Right hindlimb (tissue), 1 donor: ENCODE data around the gene DNM3.

Source experiments
- DNase-seq: peaks from one replicate; pipeline ENCODE4 v3.0.0-alpha.2; 2018

The DNM3 gene

DNA sequence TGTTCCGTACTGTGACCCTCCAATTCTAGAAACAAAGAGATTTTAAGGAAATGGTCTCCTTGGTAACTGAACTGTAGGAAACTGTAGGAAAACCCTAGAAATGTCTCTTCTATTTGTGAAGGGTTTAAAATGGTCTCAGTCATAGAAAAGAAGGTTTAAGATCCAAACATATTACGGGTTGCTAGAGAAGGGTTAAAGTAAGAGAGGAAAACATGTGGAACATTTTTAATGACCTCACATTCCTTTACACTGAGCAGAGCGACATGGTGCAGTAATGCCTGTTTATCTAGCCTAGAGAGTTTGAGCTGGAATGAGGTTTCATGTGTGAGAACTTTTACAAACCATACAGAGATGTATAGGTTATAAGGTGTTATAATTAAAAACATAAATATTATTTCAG lies 542.2 kb downstream of the DNM3 start:
- DNase-seq = no peak

DNA sequence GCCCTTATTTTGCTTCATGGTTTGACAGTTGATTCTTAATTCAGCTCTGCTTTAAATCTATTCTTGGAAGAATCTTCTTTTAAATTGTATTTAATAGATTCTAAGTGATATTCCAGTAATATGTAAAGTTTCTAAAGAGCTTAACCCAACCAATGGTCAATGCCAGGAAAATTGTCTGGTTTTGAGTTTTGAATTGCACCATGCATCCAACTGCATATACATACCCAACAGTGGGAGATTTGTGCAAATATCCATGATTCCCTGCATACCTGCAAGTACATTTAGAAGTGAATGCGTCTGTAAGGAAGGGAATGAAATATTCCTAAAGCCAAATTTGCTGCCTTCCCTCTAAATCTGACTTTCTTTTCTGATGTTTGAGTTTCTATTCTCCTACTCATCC lies 543.4 kb downstream of the DNM3 start:
- no peak for DNase-seq

DNA sequence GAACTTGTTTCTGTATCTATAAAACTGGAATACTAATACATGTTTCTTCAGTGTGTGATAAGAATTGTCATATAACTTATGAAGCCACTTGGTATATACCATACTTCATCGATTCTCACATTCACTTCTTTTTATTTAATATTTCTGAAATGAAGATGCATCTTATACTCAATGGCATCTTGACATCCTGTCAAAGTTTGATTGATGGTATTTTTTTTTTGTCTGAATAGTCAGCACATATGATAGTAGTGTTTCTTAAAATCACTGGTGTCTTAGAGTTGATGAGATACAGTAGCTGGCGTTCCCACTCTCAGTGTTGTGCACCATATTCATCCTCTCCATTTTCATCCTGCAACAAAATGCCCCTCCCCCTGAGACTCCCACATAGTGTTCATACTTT lies 544.7 kb downstream of the DNM3 start:
- no peak for DNase-seq

DNA sequence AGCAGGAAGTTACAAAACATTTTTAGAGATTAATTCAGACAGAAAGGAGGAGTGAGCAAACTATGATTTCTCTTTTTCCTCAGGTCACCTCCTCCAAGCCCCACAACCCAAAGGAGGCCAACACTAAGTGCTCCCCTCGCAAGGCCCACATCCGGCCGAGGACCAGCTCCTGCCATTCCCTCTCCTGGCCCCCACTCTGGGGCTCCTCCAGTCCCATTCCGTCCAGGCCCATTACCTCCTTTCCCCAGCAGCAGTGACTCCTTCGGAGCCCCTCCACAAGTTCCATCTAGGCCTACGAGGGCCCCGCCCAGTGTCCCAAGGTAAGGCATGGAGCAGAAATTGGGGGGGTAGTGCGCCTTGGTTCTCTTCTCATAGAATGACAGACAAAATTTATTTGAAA lies 547.2 kb downstream of the DNM3 start:
- DNase-seq = no peak

DNA sequence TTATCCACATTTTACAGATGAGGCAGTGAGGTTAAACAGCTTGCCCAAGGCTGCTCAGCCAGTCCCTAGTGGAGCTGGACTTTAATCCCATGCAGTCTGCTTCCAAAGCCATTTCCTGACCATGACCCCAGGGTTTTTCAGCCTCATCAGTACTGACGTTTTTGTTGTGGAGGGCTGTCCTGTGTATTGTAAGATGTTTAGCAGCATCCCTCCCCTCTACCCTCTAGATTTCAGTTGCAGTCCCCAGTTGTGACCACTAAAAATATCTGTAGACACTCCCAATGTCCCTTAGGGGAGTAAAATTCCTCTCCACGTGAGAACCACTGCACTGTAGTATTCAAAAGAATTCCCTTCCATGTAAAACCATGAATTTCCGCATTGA lies 549.0 kb downstream of the DNM3 start:
- DNase-seq = no peak

DNA sequence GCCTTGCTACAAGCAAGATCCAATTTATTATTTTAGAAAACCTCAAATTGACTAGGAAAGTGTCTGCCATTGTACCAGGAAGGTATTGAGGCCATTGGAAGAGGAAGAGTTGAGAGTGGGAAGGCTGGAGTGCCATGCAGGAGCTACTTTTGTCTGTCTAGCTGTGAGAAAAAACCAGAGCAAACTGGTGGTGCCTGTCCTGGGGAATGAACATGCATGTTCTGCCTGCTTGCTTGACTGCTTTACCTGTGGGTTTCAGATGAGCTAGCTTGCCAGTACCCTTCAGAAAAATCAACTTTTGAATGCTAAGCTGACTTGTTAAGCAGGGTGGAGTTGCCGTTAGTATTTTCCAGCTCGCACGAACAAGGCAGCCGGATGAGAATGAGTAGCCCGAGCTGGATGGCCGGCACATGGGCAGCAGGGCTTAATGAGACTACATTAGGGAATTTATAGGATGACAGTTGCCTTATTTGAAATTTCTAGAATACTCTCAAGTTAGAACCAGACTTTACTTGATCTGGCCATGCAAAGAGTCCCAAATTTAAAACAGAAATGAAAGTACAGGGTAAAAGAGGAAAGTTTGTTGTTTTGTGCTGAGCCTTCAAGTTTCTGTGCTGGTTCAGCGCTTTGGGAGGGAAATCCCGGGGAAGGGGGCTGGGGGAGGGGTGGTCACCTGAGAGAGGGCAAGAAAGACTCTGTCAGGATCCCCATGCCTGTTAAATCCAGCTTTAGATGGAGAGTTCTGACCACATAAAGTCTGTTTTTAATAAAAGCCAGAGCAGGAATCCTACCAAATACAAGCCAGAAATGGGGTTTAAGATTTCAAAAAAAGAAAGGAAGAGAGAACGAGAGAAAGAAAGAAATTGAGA lies 549.6 kb downstream of the DNM3 start:
- no peak for DNase-seq

DNA sequence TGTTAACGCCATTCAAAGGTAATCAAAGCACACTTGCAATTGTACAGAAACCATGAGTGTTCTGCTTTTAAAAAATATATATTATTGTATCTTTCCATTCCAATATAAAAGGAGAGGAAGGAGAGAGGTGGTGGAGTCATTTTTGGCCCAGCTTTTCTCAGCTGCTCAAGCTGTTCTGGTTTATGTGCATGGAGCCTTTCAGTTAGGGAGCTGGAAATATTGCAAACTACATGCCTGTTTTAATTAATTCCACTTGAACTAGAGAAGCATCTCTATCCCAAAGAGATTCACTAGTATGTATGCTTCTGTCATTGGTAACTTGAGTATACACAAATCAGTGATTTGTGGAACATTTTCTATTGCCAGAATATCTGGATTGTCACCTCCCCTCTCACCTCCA lies 550.7 kb downstream of the DNM3 start:
- DNase-seq = no peak

DNA sequence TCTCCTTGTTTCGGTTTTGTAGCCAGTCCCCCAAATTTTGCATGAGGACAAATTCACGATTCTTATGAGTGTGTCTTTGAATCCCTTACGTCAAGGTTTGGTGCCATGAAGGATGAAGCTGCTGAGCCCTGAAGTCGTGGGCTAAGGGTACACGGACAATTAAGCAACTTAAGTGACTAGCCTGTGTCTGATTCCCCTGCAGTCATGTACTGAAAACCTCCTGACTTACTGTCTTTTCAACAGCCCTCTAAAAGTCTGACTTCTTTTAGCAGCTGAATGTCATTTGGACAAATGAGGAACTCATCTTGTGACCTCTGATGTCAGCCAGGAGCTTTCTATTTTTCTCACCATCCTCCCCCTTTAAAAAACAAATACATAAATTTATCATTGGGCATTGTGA lies 552.1 kb downstream of the DNM3 start:
- no peak for DNase-seq

DNA sequence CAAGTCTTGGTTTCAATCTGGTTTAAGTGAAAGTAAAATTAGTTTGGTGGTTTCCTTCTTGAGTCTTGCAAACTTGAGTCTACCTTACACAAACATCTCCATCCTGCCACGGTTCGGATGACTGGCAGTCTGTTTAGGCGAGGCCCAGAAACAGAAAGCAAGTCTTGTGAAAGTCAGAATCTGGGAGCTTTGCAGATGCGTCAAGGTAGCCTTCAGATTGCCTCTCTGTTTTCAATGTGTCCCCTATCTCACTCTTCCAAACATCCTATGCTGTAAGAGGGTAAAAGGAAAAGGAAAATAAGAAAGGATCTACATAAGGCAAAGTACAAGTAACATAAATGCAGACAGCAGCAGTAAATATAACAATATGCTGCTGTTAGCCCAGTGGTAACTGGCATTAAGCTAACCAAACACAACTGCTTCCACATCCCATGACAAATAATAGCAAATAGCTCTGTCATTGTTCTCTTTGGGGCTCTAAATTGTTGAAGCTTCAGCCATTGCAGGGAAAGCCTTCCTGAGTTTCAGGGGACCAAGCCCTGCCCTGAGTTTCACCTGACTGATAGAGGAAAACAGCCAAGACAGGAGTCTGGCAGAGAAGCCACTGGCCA lies 552.9 kb downstream of the DNM3 start:
- peak; percentile 21 for DNase-seq

DNA sequence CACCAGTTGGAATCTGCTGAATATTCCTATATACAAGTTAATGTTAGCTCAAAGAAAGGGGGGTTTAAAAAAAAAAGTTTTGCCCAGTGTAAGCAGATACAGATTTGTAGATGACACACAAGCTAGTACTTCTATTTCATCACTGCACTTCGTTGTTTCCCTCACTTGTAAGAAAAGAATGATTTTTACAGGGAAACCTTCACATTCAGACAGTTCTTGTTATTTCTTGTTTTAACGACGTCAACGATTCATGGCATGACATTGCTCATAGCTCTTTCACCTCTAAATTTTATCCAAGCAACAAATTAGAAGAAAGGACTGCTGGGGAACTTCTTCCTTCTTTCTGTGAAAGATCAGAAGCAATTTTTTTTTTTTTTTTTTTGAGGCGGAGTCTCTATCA lies 553.5 kb downstream of the DNM3 start:
- DNase-seq = no peak

DNA sequence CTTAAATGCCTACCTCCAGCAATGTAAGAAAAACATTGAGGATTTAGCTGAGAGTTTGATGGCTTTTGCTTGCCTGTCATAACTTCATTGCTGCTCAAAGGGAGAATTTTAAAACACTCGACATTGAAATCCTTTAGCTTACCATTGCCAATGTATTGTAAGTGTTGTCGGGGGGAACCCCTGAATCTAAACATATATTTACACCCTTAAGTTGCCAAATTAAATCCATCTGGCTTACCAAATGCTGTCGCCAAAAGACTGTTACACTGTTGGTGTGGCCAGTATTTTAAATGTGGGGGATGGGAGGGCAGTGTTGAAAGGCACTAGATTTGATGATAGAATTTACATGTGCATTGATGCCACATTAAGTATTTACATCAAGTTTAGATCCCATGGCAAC lies 554.3 kb downstream of the DNM3 start:
- DNase-seq = no peak

DNA sequence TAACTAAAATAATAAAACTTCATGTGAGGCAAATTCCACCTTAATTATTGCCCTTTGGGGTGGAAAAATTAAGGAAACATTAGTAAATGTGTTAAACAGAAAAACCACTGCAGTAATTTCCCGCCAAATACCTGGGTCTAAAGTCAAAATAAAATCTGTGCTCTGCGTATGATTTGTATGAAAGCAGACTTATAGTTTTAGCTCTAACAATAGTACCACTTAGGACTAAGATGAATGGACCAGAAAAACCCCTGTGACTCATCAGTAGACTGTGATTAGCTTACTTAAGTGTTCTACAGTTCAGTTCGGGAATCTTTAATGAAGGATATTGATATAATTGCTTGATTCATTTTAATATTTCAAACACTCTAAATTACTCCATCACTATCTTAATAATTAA lies 555.9 kb downstream of the DNM3 start:
- no peak for DNase-seq

DNA sequence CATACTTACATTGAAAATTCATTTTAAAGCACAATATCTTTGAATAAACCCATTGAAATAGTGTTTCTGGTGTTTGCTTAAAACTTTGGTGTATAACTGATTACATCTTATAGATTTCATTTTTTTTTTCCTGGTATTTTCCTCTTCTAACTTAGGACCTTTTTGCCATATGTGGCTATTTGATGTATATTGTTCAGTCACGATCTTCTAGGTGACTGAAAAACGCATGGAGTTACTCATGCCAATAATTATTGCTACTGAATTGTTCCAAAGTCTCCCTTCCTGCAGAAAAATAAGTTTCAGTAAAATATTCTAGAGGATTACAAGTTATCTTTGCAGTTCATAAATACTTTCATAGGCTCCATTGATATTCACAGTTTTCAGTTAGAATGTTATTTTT lies 556.3 kb downstream of the DNM3 start:
- DNase-seq = no peak

DNA sequence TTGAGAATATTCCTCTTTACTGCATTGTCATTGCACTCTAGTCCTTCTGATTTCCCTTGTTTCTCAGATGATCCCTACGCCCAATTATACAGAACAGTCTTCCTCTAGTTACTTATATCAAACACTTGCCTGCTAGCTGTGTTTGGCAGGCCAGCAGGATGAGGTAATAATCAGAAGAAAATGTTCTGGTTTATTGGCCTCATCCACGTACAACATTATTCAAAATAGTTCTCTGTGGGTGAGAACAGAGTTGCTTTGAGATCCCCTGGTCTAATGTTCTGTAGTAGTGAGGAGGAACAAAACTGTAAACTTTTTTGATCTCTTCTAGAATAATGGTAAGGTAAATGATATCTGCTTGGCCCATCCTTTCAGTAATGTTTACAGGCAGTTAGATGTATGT lies 556.9 kb downstream of the DNM3 start:
- no peak for DNase-seq

DNA sequence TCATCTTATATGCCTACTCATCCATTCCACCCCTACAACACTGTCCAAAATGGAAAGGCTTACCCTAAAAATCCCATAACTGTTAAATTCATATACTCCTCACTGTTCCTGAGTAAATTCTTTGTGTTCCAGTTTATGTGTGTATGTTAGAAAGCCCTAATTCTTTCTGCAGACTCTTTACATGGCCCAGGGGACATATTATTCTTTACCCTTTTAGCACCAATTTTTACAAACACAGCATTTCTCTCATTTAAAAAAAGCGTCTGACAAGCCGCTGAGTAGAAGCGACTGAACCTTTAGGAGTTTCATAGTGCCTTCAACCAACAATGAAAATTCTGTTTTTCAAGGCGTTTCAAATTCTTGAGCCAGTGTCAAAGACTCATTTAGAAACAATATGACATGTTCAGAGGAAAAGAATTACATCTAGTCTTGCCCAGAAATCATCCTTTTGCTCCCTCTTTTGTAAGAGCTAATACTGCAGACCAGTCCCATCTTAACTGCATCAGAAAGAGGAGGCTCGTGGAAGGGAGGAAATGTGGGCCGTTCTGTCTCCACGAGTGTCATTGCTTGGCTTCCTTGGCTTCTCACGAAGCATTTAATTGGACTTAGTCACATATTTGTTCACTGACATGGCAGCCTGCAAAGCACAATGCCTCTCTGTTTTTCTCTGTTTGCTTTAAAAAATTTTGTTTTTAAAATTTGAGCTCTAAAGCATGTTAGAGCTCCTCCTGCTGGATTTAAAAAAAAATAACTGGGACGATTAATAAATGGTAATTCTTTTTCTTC lies 557.9 kb downstream of the DNM3 start:
- peak; percentile 87 for DNase-seq

DNA sequence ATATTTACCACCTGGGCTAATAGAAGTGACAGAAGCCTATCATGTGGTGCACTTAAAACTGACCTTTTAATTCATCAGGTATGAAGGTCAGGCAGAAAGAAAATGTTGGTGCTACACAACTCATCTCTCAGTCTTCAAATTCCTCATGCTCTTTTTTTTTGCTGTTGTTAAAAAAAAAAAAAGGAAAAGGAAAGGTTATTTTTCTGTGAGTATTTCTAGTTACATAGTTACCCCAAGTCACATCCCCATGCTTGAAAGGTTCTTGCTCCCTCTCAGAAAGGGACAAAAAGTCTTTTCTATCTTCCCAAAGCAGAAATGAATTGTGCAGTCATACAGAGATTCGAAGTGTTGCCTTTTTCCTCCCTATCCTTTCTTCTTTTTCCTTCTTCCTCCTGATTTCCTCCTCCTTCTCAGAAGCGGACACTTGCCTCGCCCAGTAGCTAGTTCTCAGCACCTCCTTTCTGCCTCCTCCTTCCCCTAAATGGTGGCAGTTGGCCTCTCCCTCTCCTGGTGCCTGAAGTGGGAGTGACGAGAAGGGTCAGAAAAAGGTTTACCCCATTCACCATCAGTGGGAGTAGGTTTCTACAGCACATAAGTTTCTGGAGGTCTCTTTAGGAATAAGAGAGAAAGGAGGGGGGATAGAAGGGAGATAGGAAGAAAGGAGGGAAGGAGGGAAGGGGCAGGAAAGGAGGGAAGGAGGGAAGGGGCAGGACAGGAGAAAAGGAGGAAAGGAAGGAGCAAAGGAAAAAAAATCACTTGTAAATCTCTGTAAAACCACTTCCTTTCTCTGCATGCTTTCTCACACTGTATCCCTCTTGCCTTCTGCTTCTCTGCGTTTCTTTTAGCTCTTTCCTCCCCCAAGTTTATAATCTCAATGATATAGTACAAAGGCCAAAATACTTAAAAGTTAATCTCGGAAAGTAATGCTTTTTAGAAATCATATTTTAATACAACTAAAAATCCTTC lies 558.7 kb downstream of the DNM3 start:
- DNase-seq = no peak

DNA sequence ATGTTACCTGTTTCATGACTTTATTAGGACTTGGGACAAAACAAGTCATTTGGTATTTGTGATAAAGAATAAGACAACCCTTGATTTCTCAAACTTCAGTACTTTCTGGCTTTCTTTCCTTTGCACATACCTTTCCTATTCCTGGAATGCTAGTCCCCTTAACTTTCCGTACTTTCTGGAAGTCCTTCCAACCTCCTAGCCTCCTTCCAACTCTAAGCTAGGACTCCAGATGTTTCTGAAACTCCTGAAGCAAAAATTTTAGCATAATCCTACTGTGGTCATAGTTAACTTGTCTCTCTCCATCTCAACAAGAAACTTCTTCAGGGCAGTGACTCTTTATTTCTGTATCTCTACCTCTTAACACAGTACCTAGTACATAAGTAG lies 559.4 kb downstream of the DNM3 start:
- no peak for DNase-seq

DNA sequence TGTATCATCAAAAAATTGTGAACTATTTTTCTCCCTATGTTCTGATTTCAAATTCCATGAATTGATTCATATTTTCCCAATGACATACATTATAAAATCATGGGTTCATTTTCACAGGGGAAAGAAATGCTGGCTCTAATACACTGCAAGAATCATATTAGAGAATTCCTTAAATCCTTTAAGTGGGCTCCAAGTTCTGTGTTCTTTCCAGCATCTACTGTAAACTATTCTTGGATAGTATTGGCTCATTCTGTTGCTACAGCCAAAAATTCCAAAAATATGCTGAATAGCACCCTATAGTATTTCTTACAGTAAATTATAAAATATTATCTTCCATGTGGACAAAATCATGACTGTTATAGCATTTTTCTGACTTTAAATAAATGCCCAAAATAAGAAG lies 560.2 kb downstream of the DNM3 start:
- no peak for DNase-seq

DNA sequence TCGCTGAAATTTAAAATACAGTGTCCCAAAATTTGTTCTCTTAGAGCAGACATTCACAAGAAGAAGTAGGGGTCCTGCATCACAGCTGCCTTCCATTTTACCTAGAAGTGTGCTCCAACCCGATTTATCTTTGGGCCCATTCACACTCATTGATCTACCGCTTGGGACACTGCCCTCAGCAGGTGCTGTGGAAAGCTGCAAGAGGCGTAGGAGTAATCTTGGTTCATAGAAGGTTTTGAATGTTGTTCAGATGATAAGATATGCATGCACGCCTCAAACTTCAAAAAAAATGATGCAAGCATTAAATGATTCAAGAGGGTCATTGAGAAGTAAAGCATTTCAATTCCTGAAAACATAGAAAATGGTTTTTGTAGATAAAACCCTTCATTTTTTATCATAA lies 560.6 kb downstream of the DNM3 start:
- no peak for DNase-seq

DNA sequence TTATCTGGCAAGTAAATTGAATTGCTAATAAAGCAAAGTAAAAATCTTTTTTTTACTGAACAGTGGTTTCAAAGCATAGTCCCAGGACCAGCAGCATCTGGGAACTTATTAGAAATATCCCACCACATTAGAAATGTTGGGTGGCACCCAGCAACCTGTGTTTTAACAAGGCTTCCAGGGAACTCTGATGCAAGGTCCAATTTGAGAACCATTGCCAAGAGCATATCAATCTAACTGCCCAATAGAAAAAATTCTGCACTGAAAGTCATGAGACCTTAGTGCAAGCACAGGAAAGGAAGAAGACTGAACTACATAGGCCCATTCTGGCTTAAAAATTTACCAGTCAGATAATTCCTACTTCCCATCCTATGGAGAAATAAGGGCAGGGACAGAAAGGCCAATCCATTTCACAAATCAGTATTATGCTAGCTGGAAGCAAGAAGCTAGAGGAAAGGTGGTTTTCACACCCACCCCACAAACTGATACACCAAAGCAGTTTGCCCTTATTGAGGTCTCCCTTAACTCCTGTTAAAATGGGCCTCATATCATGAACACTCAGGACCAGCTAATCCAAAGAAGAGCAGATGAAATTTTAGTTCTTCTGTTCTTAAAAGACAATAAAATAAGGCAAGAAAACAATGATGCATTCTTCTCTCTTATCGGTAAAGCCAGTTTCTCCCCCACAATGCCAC lies 561.7 kb downstream of the DNM3 start:
- no peak for DNase-seq

DNA sequence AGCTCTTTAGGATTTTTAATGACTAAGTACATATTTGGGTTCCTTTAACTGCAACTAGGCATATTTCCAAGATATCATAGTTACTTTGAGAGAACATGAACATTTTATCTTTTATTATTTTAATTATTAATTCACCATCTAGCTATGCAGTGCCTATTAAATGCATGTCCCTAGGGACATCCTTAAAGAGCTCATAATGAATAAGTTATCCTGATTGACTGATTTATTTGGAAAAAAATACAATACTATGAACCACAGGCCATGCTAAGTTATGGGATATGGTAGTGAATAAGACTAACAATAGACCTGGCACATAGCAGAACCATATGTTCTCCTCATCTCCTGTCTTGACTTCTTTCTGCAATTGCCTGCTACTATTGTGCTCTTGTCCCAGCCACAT lies 562.8 kb downstream of the DNM3 start:
- DNase-seq = no peak

DNA sequence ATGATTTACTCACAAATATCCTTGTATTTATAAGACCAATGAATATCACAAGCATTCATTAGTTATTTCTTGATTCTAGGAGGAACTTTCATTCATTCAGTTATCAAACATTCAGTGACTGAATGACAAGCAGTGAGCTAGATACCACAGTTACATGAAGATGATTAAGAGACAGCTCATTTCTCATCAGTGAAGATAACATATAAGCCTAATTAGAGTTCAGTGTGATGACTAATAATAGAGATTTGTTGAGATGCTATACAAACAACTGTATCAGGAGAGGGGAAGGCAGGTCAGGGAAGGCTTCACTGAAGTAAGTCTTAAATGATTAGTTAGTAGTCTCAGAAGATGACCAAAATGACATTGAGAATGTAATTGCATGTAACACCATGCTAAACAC lies 564.6 kb downstream of the DNM3 start:
- no peak for DNase-seq
